NT2/D1 (cell line): ENCODE results near the gene MAGI2.

Experiments used
- SUZ12 ChIP-seq: IDR thresholded peaks from 2 replicates; pipeline ENCODE4 v1.6.1; 2011; ENCODE audit not compliant: insufficient read length, insufficient read depth; ENCODE audit errors: extremely low read depth
- YY1 ChIP-seq: IDR thresholded peaks from 2 replicates; pipeline ENCODE4 v1.6.1; 2011; ENCODE audit not compliant: insufficient read length, insufficient read depth
- ZNF274 ChIP-seq: IDR thresholded peaks from 2 replicates; pipeline ENCODE4 v1.6.1; 2011; ENCODE audit warnings: mild to moderate bottlenecking, low read depth, low read length

DNA sequence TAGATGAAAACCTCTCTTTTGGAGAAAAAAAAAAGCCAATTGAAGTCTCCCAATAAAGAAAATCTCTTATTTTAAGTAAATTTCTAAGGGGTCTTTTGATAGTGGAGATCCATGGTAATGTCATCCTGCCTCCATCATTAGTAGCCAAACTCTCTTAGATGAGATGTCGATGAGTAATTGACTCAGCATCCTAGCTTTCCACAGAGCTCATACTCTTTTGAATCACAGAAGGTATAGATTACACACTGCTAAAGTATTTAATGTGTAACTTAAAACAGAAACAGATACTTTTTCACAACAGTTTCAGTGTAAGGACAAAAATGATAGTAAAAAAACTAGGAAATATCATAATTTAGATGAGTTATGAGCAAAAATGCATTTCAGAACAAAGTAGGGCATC is 19.4 kb downstream of the MAGI2 start:
- TF ChIP-seq YY1 = no peak
- no peak for TF ChIP-seq ZNF274
- no peak for TF ChIP-seq SUZ12
